ENCODE results near the gene C11orf52. TPM values are rescaled to one million over a fixed set of nuclear protein-coding genes. Genes with fewer than 3 reads are reported as not detected.

The C11orf52 gene
- total RNA-seq, 1 experiment from 2014 or later: 2.0 TPM

GRCh38 chr11:111886032-111886431 lies 32.7 kb upstream of the C11orf52 start:
- peaks cover 37% of the 10 kb centered on the region for H3K36me3 Mint-ChIP-seq (ENCODE audit: insufficient read depth, unreplicated experiment)
- DNase-seq (ENCODE audit: unreplicated experiment): no peak
- H3K4me1 Mint-ChIP-seq (ENCODE audit: insufficient read depth, unreplicated experiment): no peaks in the 10 kb centered on the region
- TF ChIP-seq CTCF (IDR thresholded peaks at IDR 0.05; ENCODE audit: unreplicated experiment): no peak
- H3K27ac Mint-ChIP-seq (ENCODE audit: low read depth, unreplicated experiment): no peak overlapping the region
- BruUV-seq (replicated peaks): no TSS peak
- H3K4me3 Mint-ChIP-seq (ENCODE audit: unreplicated experiment): no peak overlapping the region
- intact Hi-C loops (cut with micrococcal nuclease): no loop called here
- POLR2A ChIA-PET: interaction anchor here (0.5 to 3.2 kb wide), 3 partner anchors 24 to 309 kb away, joined by 3 to 18 read pairs (median 6); partner anchors contain the start of gene CRYAB
- CTCF ChIA-PET: interaction anchor here (1.2 to 1.5 kb wide), 2 partner anchors 33 to 96 kb away, joined by 6 read pairs; partner anchors contain the start of gene C11orf52
- no peaks in the 10 kb centered on the region for H3K27me3 Mint-ChIP-seq (ENCODE audit: insufficient read depth, unreplicated experiment)
- no peaks in the 10 kb centered on the region for H3K9me3 Mint-ChIP-seq (ENCODE audit: unreplicated experiment)

GRCh38 chr11:111886844-111887243 lies 31.9 kb upstream of the C11orf52 start:
- Mint-ChIP-seq H3K4me1 (ENCODE audit: insufficient read depth, unreplicated experiment) (no peaks in the 10 kb centered on the region), H3K27ac (ENCODE audit: low read depth, unreplicated experiment) (no peak overlapping the region), H3K4me3 (ENCODE audit: unreplicated experiment) (no peak overlapping the region), H3K27me3 (ENCODE audit: insufficient read depth, unreplicated experiment) (no peaks in the 10 kb centered on the region), H3K36me3 (ENCODE audit: insufficient read depth, unreplicated experiment) (peaks cover 29% of the 10 kb centered on the region), H3K9me3 (ENCODE audit: unreplicated experiment) (no peaks in the 10 kb centered on the region)
- POLR2A ChIA-PET: interaction anchor here (0.6 to 3.2 kb wide), 3 partner anchors 24 to 58 kb away, joined by 3 to 18 read pairs (median 4); partner anchors contain the start of gene CRYAB
- CTCF ChIA-PET: interaction anchor here (0.6 to 1.4 kb wide), 4 partner anchors 10 to 309 kb away, joined by 3 to 5 read pairs (median 4); no protein-coding TSS in a partner anchor
- TF ChIP-seq CTCF (IDR thresholded peaks at IDR 0.05; ENCODE audit: unreplicated experiment): no peak
- intact Hi-C loops (cut with micrococcal nuclease): no loop called here
- DNase-seq (ENCODE audit: unreplicated experiment): no peak
- BruUV-seq (replicated peaks): no TSS peak

GRCh38 chr11:111905411-111905810 lies 13.3 kb upstream of the C11orf52 start:
- Mint-ChIP-seq H3K4me3 (ENCODE audit: unreplicated experiment) (no peak overlapping the region), H3K36me3 (ENCODE audit: insufficient read depth, unreplicated experiment) (no peaks in the 10 kb centered on the region), H3K27me3 (ENCODE audit: insufficient read depth, unreplicated experiment) (no peaks in the 10 kb centered on the region), H3K4me1 (ENCODE audit: insufficient read depth, unreplicated experiment) (no peaks in the 10 kb centered on the region), H3K27ac (ENCODE audit: low read depth, unreplicated experiment) (no peak overlapping the region), H3K9me3 (ENCODE audit: unreplicated experiment) (no peaks in the 10 kb centered on the region)
- ChIA-PET CTCF (no interaction called here), POLR2A (interaction anchor here (0.6 to 1.2 kb wide), 4 partner anchors 21 to 352 kb away, joined by 3 read pairs; no protein-coding TSS in a partner anchor)
- intact Hi-C loops (cut with micrococcal nuclease): no loop called here
- no TSS peak for BruUV-seq (replicated peaks)
- no peak for DNase-seq (ENCODE audit: unreplicated experiment)
- no peak for TF ChIP-seq CTCF (IDR thresholded peaks at IDR 0.05; ENCODE audit: unreplicated experiment)

- Mint-ChIP-seq H3K9me3 (ENCODE audit: unreplicated experiment) (no peaks in the 10 kb centered on the region), H3K4me1 (ENCODE audit: insufficient read depth, unreplicated experiment) (peaks cover 11% of the 10 kb centered on the region), H3K4me3 (ENCODE audit: unreplicated experiment) (no peak overlapping the region), H3K36me3 (ENCODE audit: insufficient read depth, unreplicated experiment) (no peaks in the 10 kb centered on the region), H3K27me3 (ENCODE audit: insufficient read depth, unreplicated experiment) (no peaks in the 10 kb centered on the region), H3K27ac (ENCODE audit: low read depth, unreplicated experiment) (no peak overlapping the region)
- ChIA-PET POLR2A (interaction anchor here (1.5 kb wide), 1 partner anchor 8 kb away, joined by 5 read pairs; no protein-coding TSS in a partner anchor), CTCF (interaction anchor here (0.6 to 1.0 kb wide), 2 partner anchors 53 to 75 kb away, joined by 4 to 7 read pairs; no protein-coding TSS in a partner anchor)
- BruUV-seq (replicated peaks): no TSS peak
- no peak for DNase-seq (ENCODE audit: unreplicated experiment)
- TF ChIP-seq CTCF (IDR thresholded peaks at IDR 0.05; ENCODE audit: unreplicated experiment): no peak
- intact Hi-C loops (cut with micrococcal nuclease): no loop called here
These were observed 12.0 kb upstream of the C11orf52 start for GRCh38 chr11:111906680-111907079.
